ENCODE results near the gene SERTAD4.

DNA sequence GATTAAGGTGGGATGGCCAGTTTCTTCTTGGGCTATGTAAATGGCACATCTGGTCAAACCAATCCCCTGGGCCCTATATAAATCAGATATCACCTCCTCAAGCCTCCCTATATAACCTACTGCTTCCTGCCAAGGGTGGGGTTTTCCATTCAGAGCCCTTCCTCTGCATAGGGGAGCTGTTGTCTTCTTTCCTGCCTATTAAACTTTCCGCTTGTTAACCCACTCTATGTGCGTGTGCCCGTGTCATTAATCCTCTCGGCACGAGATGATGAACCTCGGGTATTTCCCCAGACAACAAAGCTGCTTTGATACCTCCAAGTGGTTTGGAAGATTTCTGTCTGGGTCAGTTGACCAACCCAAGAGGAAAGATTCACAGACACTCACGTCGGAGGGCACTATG, 19.3 kb upstream of the SERTAD4 start:
- TF ChIP-seq, protein P1, sequence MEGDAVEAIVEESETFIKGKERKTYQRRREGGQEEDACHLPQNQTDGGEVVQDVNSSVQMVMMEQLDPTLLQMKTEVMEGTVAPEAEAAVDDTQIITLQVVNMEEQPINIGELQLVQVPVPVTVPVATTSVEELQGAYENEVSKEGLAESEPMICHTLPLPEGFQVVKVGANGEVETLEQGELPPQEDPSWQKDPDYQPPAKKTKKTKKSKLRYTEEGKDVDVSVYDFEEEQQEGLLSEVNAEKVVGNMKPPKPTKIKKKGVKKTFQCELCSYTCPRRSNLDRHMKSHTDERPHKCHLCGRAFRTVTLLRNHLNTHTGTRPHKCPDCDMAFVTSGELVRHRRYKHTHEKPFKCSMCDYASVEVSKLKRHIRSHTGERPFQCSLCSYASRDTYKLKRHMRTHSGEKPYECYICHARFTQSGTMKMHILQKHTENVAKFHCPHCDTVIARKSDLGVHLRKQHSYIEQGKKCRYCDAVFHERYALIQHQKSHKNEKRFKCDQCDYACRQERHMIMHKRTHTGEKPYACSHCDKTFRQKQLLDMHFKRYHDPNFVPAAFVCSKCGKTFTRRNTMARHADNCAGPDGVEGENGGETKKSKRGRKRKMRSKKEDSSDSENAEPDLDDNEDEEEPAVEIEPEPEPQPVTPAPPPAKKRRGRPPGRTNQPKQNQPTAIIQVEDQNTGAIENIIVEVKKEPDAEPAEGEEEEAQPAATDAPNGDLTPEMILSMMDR (IDR thresholded peaks at IDR 0.05): no peak
- TF ChIP-seq POLR2A (IDR thresholded peaks at IDR 0.05): no peak
